ENCODE data around the gene LRRC71.

Gene LRRC71

GRCh38 chr1:156893048-156893953 lies 27.1 kb upstream of the LRRC71 start, which contains the start of gene PEAR1:
PEAR1 (plus strand) TSS chr1:156893718; CDS start chr1:156903927, 10,209 bp downstream.
- Histone ChIP-seq H3K4me3 (ENCODE audit: low read length) (peak within 1 kb of the TSS; percentile 37), H3K36me3 (ENCODE audit: insufficient read depth, low read length) (no peaks in the 10 kb centered on the region), H3K9me3 (replicated peaks; ENCODE audit: low read length) (no peaks in the 10 kb centered on the region), H3K9ac (ENCODE audit: low read depth, low read length) (no peak within 1 kb of the TSS), H3K4me1 (ENCODE audit: control insufficient read depth, insufficient read depth, low read length) (peaks cover 33% of the 10 kb centered on the region), H3K4me2 (ENCODE audit: low read length) (peak within 1 kb of the TSS; percentile 54), H3K27me3 (ENCODE audit: control insufficient read depth, insufficient read depth, low read length) (peaks cover 17% of the 10 kb centered on the region)

- Histone ChIP-seq H3K36me3 (ENCODE audit: insufficient read depth, low read length) (no peaks in the 10 kb centered on the region), H3K27me3 (ENCODE audit: control insufficient read depth, insufficient read depth, low read length) (peaks cover 11% of the 10 kb centered on the region), H3K9ac (ENCODE audit: low read depth, low read length) (no peak overlapping the region), H3K4me1 (ENCODE audit: control insufficient read depth, insufficient read depth, low read length) (peaks cover 37% of the 10 kb centered on the region), H3K9me3 (replicated peaks; ENCODE audit: low read length) (no peaks in the 10 kb centered on the region), H3K4me2 (ENCODE audit: low read length) (no peak overlapping the region), H3K4me3 (ENCODE audit: low read length) (no peak overlapping the region)
Observed at GRCh38 chr1:156894001-156894400, 26.4 kb upstream of the LRRC71 start.

GRCh38 chr1:156894711-156895454 lies 25.5 kb upstream of the LRRC71 start:
- no peak overlapping the region for H3K9ac ChIP-seq (ENCODE audit: low read depth, low read length)
- peaks cover 11% of the 10 kb centered on the region for H3K27me3 ChIP-seq (ENCODE audit: control insufficient read depth, insufficient read depth, low read length)
- H3K4me2 ChIP-seq (ENCODE audit: low read length), result no peak overlapping the region
- no peaks in the 10 kb centered on the region for H3K36me3 ChIP-seq (ENCODE audit: insufficient read depth, low read length)
- H3K4me3 ChIP-seq (ENCODE audit: low read length), result no peak overlapping the region
- peaks cover 37% of the 10 kb centered on the region for H3K4me1 ChIP-seq (ENCODE audit: control insufficient read depth, insufficient read depth, low read length)
- no peaks in the 10 kb centered on the region for H3K9me3 ChIP-seq (replicated peaks; ENCODE audit: low read length)

GRCh38 chr1:156895455-156895812 lies 25.0 kb upstream of the LRRC71 start:
- H3K4me3 ChIP-seq (ENCODE audit: low read length), result no peak overlapping the region
- H3K4me2 ChIP-seq (ENCODE audit: low read length), result no peak overlapping the region
- H3K9me3 ChIP-seq (replicated peaks; ENCODE audit: low read length), result no peaks in the 10 kb centered on the region
- H3K27me3 ChIP-seq (ENCODE audit: control insufficient read depth, insufficient read depth, low read length), result peaks cover 12% of the 10 kb centered on the region
- H3K9ac ChIP-seq (ENCODE audit: low read depth, low read length), result no peak overlapping the region
- peaks cover 37% of the 10 kb centered on the region for H3K4me1 ChIP-seq (ENCODE audit: control insufficient read depth, insufficient read depth, low read length)
- no peaks in the 10 kb centered on the region for H3K36me3 ChIP-seq (ENCODE audit: insufficient read depth, low read length)

DNA sequence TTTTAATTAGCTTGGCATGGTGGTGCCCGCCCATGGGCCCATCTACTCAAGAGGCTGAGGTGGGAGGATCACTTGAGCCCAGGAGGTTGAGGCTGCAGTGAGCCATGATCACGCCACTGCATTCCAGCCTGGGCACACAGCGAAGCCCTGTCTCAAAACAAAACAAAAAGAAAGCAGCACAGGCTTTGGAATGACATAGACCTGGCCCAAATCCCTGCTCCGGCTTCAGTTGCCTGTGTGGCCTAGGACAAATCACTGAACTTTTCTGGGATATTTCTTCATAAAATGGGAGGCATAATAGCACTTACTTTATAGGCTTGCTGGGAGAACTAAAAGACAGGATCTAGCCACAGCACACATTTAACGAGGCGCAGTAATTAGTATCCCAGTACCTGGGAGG lies 24.5 kb upstream of the LRRC71 start:
- H3K27me3 ChIP-seq (ENCODE audit: control insufficient read depth, insufficient read depth, low read length), result peaks cover 16% of the 10 kb centered on the region
- no peaks in the 10 kb centered on the region for H3K9me3 ChIP-seq (replicated peaks; ENCODE audit: low read length)
- H3K4me3 ChIP-seq (ENCODE audit: low read length), result no peak overlapping the region
- no peaks in the 10 kb centered on the region for H3K36me3 ChIP-seq (ENCODE audit: insufficient read depth, low read length)
- H3K4me1 ChIP-seq (ENCODE audit: control insufficient read depth, insufficient read depth, low read length), result peaks cover 37% of the 10 kb centered on the region
- H3K4me2 ChIP-seq (ENCODE audit: low read length), result no peak overlapping the region
- no peak overlapping the region for H3K9ac ChIP-seq (ENCODE audit: low read depth, low read length)

GRCh38 chr1:156896490-156897033 lies 23.9 kb upstream of the LRRC71 start:
- Histone ChIP-seq H3K9me3 (replicated peaks; ENCODE audit: low read length) (no peaks in the 10 kb centered on the region), H3K36me3 (ENCODE audit: insufficient read depth, low read length) (no peaks in the 10 kb centered on the region), H3K9ac (ENCODE audit: low read depth, low read length) (peak overlapping the region; percentile 29), H3K4me3 (ENCODE audit: low read length) (peak overlapping the region; percentile 30), H3K27me3 (ENCODE audit: control insufficient read depth, insufficient read depth, low read length) (peaks cover 15% of the 10 kb centered on the region), H3K4me1 (ENCODE audit: control insufficient read depth, insufficient read depth, low read length) (peaks cover 37% of the 10 kb centered on the region), H3K4me2 (ENCODE audit: low read length) (peak overlapping the region; percentile 68)

DNA sequence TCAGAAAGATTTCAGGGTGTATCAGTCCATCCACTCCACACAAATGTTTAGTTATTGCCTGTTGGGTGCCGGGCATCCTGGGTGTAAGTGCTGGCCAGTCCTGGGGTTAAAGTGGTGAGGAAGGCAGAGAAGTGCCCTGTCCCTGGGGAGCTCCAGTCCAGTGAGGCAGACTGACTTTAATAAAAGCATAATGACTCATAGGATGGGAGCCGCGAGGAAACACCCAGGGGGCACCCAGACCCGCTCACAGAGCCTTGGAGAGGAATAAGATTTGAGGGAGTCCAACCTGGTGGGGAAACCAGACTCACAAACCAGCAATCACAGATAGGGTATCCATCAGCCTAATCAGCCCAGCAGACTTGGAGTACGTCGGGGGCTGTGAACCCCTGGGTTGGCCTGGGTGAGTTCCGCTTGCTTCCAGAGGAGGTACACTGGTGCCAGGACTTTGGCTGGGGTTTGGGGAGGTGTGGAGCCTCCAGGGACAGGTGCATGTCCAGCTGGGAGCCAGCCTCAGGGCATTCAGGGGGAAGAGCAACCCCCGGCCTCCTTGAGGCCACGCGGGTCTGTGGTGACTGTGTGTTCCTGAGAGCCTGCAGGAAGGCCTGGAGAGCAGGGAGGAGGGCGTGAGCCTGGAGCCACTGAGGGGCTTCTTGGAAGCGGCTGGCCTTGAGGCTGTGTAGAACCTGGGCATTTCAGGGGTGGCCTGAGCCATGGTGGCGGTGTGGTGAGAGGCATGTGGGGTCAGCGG lies 23.2 kb upstream of the LRRC71 start:
- Histone ChIP-seq H3K36me3 (ENCODE audit: insufficient read depth, low read length) (no peaks in the 10 kb centered on the region), H3K27me3 (ENCODE audit: control insufficient read depth, insufficient read depth, low read length) (peaks cover 11% of the 10 kb centered on the region), H3K9ac (ENCODE audit: low read depth, low read length) (peak overlapping the region; percentile 29), H3K4me3 (ENCODE audit: low read length) (peak overlapping the region; percentile 30), H3K4me2 (ENCODE audit: low read length) (peak overlapping the region; percentile 68), H3K9me3 (replicated peaks; ENCODE audit: low read length) (no peaks in the 10 kb centered on the region), H3K4me1 (ENCODE audit: control insufficient read depth, insufficient read depth, low read length) (peaks cover 34% of the 10 kb centered on the region)

GRCh38 chr1:156898161-156898566 lies 22.3 kb upstream of the LRRC71 start:
- H3K4me1 ChIP-seq (ENCODE audit: control insufficient read depth, insufficient read depth, low read length), result peaks cover 29% of the 10 kb centered on the region
- H3K9me3 ChIP-seq (replicated peaks; ENCODE audit: low read length), result no peaks in the 10 kb centered on the region
- peak overlapping the region; percentile 10 for H3K9ac ChIP-seq (ENCODE audit: low read depth, low read length)
- no peaks in the 10 kb centered on the region for H3K36me3 ChIP-seq (ENCODE audit: insufficient read depth, low read length)
- H3K4me2 ChIP-seq (ENCODE audit: low read length), result no peak overlapping the region
- no peak overlapping the region for H3K4me3 ChIP-seq (ENCODE audit: low read length)
- peaks cover 11% of the 10 kb centered on the region for H3K27me3 ChIP-seq (ENCODE audit: control insufficient read depth, insufficient read depth, low read length)

DNA sequence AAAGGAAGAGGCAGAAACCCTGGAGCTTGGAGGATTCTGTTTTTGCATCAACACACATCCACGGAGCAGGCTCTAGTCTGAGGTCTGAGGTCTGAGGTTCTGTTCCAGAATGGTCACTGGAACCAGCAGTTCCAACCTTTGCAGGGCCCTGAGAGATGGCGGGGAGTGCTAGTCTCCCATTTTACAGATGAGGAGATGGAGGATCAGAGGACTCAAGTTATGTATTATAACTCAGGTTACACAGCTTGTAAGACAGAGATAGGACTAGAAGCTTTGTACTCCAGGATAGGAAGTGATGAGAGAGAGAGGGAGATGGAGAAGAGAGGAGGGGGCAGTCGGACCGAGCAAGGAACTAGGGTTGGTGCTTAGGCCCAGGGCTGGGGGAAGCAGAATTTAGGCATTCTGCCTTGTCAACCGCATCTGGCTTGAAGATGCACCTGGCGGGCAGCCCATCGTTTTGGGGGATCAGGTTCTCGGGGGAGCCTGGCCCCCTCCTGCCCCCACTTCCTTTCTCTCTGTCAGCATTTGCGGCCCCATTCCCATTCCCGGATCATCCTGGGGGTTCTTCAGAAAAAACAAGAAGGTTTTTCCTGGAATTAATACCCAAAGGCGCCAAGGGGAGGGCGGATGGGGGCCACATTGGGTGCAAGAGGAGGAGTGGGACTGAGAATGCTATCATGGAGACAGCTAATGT lies 21.3 kb upstream of the LRRC71 start:
- H3K9me3 ChIP-seq (replicated peaks; ENCODE audit: low read length), result no peaks in the 10 kb centered on the region
- no peak overlapping the region for H3K4me3 ChIP-seq (ENCODE audit: low read length)
- peaks cover 15% of the 10 kb centered on the region for H3K27me3 ChIP-seq (ENCODE audit: control insufficient read depth, insufficient read depth, low read length)
- no peak overlapping the region for H3K4me2 ChIP-seq (ENCODE audit: low read length)
- no peaks in the 10 kb centered on the region for H3K36me3 ChIP-seq (ENCODE audit: insufficient read depth, low read length)
- no peak overlapping the region for H3K9ac ChIP-seq (ENCODE audit: low read depth, low read length)
- peaks cover 29% of the 10 kb centered on the region for H3K4me1 ChIP-seq (ENCODE audit: control insufficient read depth, insufficient read depth, low read length)

- Histone ChIP-seq H3K27me3 (ENCODE audit: control insufficient read depth, insufficient read depth, low read length) (peaks cover 18% of the 10 kb centered on the region), H3K4me1 (ENCODE audit: control insufficient read depth, insufficient read depth, low read length) (peaks cover 29% of the 10 kb centered on the region), H3K36me3 (ENCODE audit: insufficient read depth, low read length) (no peaks in the 10 kb centered on the region), H3K4me3 (ENCODE audit: low read length) (no peak overlapping the region), H3K9me3 (replicated peaks; ENCODE audit: low read length) (no peaks in the 10 kb centered on the region), H3K4me2 (ENCODE audit: low read length) (no peak overlapping the region), H3K9ac (ENCODE audit: low read depth, low read length) (no peak overlapping the region)
Observed at GRCh38 chr1:156899956-156900718, 20.3 kb upstream of the LRRC71 start.
